GM18873 (cell line): ENCODE results near the gene FCER1G.

Experiments used
- ATAC-seq: cut with Tn5 transposase; IDR thresholded peaks from one replicate; pipeline ENCODE4 v1.9.1; 2021; ENCODE audit warnings: mild to moderate bottlenecking, moderate library complexity, moderate number of reproducible peaks; ENCODE audit not compliant: unreplicated experiment, low FRiP score

The FCER1G gene

GRCh38 chr1:161185732-161186311 lies 29.3 kb upstream of the FCER1G start:
- peak; percentile 8 for ATAC-seq

- ATAC-seq, result no peak
Observed at GRCh38 chr1:161187311-161187710, 27.8 kb upstream of the FCER1G start.

DNA sequence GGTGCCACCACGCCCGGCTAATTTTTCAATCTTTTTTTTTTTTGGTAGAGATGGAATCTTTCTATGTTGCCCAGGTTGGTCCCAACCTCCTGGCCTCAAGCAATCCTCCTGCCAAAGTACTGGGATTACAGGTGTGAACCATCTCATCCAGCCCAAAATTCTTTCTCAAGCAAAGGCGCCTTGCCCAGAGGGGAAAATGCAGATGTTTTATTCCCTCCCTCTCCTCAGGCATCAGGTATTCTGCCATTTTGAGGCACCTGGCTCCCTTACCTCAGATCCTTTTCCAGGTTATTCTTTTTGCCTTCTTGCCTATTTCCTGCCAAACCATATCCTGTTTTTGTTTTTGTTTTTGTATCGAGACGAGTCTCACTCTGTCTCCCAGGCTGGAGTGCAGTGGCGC lies 26.7 kb upstream of the FCER1G start:
- no peak for ATAC-seq

- ATAC-seq, result no peak
Observed at GRCh38 chr1:161189036-161189435, 26.1 kb upstream of the FCER1G start.

DNA sequence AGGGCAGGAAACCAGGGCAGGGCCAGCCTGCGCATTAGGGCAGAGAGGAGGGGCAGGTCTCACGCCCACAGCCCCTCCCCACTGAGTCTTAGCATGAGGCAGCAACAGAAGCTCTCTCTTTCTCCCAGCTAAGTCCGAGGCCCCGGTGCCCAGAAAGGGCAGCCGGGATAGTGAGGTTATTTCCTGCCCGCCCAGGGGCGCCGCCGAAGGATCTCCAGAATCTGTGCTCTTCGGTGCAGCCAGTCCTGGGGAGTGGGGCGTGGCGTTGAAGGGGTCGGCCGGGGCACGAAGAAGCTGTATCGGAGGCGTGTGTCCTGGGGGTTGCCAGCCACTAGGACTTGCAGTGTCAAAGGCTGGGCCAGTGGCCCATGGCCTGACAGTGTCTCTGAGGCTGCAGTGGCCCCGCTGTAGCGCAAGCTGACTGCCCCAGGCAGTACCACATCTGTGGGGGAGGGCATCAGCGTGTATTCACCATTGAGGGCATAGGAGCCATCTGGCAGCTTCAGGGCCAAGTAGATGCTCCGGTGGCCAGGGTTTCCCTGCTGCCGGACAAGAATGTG lies 24.1 kb upstream of the FCER1G start:
- no peak for ATAC-seq

DNA sequence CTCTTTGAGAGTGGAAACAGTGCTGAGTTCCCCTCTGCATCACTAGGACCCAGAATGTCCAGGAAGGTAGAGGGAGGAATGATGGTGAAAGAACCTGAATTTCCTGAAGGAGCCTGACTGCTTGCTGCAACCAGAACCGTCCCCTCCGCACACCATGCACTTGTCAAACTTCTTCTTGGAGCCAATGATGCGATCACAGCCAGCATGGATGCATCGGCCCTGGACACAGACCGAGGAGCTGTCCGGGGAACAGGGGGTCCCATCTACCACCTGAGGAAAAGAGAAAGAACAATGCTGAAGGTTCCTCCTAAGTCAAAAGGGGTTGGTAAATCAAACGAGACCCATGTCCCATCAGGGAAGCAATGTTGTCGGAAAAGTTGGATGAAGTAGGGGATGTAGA lies 23.1 kb upstream of the FCER1G start:
- ATAC-seq, result no peak

DNA sequence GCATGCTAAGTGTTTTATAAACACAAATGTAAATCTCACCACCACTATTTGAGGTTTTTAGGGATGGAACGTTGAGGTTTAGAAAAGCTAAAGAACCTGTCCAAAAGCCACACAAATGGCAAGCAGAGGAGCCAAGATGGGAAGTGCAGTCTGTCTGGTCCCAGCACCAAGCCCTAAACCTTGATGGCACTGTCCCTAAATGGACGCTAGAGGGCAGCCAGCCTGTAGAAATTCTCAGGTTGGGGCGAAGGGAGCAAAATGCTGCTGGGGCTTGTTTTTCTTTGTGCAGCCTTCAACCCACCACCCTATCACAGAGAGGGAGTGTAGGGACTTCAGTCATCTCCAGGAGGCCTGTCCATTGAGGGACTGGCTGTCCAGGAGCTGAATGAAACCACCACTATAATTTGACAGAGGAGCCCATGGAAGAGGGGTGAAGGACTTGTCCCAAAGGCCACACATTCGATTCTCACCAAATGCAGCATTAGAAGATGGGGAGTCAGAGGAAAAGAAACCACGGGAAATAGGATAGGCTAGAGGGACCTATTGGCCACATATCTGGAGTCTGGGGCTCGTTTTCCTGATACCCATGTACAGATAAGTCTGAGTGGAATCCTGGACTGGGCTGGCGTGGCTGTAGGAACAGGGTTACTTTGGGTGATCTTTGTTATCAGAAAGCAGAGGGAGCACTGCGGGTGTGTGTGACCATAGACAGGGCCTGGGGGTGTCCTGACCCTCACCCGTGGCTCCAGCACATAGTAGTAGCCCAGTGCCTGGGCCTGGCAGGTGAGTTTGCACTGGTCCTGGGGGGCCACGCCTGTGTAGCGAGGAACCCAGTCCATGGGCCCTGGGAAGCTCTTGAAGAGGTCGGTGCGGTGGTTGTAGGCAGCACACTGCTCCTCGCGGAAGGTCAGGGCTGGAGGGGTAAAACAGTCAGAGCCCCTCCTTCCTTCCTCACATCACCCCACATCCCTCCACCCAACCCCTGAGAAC lies 22.3 kb upstream of the FCER1G start:
- ATAC-seq, result no peak

- no peak for ATAC-seq
Observed at GRCh38 chr1:161193561-161194235, 21.4 kb upstream of the FCER1G start.

DNA sequence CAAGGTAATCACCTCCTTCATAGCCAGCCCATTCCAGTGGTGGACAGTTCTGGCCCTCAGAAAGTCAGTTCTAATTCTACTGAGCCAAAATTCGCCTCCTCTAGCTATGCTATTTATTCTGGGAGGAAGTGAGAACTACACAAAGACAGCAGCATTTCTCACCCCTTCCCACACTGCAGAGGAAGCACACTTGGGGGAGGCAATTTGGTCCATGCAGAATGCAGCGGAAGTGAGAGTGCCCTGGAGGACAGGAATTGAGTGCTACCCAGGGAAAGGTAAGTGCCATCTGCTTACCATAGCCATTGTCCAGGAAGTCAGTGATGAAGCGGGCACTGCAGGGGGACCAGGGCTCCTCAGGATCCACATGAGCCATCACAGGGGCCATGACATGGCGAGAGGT lies 19.9 kb upstream of the FCER1G start:
- no peak for ATAC-seq

DNA sequence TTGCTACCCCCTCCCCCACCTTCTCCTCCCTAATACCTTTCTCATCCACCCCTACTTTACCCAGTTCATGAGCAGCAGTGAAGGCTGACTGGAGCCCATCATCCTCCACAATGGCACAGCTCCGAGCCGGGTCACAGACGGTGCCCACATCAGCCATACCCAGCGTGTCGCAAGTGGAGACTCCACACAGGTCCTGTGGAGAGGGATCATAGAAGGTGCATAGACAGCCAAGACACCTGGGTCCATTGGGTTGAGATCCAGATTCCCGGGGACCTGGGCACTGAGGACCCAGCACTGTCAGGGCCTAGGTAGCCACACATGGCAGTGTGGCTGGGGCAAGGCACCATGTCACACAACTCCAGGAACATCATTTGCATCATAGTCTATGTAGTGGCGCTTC lies 19.0 kb upstream of the FCER1G start:
- ATAC-seq, result no peak

DNA sequence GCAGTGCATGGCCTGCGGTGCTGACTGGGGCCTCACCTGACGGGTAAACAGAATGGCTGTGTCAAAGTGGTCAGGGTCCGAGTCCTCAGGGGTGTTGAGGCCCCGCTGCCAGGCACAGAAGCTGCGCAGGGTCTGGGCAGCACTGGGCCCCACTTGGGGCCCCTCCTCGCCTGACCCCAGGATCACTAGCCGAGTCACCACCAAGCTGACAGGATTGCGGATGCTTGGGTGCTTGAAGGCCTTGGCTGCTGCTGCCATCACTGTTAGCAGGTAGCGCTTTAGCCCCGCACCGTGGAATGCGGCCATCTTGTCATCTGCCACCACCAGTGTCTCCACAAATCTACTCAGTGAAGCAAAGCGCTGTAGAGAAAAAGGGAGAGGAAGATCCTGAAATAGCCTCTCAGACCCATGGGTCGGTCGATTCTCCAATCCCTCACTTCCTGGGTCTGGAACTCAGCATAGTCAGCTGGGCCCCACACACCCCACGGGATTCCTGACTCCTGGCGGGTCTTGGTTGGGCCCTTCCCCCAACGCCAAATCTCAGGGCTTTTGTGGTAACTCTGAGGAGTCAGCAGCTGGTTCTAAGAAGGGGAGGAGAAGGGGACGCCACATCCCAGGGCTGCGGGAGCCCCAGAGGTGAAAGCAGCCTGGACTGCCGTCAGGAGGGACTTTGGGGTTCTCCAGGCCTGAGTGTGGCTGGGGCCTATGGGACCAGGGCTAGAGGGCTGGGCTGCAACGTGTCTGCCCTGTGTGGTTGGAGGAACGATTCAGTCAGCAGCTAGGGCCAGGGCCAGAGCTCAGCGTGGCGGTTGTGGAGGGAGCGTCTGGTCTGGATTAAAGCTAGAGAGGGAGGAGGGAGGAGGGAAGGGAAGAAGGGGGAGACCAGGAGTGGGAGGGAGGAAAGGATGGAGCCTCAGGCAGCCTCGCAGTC lies 18.3 kb upstream of the FCER1G start:
- no peak for ATAC-seq

DNA sequence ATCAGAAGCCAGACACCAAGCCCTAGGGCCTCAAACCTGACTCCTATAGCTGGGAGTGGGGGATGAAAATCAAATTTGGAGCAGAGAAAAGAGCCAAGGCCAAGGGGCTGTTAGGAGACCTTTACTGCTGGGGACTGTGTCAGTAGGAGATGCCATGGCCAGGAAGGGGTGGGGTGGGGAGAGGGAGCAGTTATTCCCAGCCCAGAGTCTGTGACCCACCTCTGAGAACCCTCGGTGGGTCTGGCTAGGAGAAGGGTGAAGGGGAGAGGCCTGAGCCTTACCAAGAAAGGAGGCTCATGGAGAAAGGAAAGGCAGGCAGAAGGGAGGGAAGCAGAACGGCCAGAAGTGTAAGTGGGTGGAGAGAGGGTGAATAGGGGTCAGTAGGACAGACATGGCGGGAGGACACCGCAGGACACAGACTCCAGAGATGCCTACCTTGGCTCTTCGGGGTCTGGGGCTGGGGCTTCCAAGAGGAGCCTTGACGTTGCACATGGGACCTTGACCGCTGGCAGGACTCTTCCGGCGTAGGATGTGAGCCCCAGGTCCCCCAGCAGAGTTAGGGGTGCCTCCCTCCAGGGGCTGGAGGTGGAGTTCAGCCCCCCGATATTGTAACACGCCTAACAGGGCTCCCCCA lies 17.4 kb upstream of the FCER1G start:
- ATAC-seq, result no peak

GRCh38 chr1:161198194-161198896 lies 16.8 kb upstream of the FCER1G start:
- no peak for ATAC-seq

DNA sequence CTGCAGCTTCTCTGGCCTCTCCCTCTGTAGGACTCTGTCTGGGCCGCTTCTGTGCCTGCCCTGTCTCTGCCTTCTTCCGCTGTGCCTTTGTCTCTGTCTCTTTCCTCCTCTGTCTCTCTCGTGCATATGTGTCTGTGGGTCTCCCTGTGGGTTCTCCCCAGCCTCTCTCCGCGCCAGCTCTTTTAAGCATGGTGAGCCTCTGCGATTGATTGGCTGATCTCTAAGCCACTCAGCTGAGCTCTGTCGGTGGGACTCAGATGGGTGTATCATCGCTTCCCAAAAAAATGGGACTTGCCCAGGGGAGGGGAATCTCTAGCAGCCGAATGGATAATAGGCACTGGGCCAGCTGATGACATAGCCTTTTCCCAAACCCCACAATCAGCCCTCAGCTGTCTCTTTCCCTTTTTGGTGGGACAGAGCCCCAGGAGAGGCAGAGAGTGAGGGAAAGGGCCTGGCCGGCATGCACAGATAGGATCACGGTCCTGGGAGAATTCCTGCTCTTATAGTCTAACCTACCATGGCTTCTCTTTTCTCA lies 16.1 kb upstream of the FCER1G start, which contains the start of gene ADAMTS4:
TSS of gene ADAMTS4 (minus strand) at position 158 of the 535 bp plus-strand sequence. CDS start 427 bp downstream, outside the sequence.
- ATAC-seq, result no peak

DNA sequence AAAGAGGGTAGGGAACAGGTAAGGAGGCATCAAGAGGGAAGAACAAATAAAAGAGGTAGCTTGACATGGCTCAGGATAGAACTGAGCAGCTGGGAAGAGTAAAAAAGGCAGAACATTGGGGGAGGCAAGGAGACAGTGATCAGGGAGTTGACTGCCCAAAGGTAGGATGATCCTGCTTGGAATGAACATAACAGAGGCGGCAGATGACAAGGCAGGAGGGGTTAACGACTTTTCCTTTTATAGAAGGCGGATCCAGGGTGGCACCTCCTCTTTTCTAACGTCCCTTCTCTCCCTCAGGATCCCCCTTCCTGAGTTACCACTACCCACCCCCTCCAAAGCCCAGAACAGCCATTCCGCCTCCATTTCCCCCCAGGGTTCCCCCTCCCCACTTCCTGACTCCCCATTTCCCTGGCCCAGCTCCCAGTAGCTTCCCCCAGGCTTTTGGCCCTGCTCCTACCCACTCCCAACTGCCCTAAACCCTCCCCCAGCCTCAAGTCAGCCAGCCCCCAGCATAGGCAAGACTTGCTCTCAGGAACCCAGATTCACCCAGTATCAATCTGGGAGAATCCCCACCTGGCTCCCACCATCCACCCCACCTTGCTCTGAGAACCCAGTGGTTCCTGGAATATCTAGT lies 15.5 kb upstream of the FCER1G start:
- ATAC-seq, result no peak

- ATAC-seq, result no peak
Observed at GRCh38 chr1:161200421-161200991, 14.6 kb upstream of the FCER1G start.

DNA sequence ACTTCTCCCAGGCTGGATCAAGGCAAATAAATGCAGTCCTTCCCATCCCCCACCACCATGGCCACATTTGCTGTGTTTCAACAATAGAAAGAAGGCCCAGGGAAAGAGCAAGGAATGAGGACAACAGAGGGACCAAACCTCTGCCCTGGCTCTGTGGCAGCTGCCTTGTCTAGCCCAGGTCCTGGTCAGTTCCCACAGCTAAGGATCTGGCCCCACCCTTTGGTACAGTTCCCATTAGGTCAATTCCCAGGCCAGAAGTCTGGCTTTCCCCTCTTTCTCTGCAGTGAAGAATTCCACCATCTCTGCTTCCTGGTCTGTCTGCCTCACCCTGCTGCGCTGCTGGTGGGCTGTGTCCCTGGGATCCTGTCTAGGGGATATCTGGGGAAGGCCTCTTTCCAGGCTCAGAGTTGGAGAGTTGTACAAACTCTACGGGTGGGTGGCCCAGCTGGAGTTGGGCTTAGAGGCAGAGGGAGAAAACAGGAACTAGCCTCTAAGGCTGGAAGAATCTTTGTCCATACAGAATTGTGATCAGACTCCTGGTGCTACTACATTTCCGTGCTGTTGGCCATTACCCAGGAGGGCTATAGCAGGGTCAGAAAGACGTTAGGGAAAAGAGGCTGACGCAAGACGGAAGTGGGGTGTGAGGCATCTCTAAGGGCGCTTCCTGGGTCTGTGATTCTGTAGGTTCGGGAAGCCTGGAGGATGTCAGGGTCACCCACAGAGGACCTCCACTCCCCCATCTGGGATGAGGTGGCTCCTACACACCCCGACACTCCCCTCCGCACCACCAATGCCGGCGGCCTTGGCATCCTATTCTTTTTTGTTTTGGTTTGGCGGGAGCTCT lies 13.9 kb upstream of the FCER1G start:
- ATAC-seq, result no peak
